Sigmoid colon (tissue), 4 donors: ENCODE data around the gene GLRX.

Source experiments
- CTCF ChIP-seq, 4 experiments: fragments of 450-650 bp in 3 of 4; fragments of 200-600 bp in 1 of 4; IDR thresholded peaks; one replicate each; pipeline ENCODE4 v1.5.1; 2016 to 2019; ENCODE audit warnings: antibody characterized with exemption in 4 of 4, mild to moderate bottlenecking in 3 of 4, moderate library complexity in 2 of 4
- EP300 ChIP-seq, 4 donors: sonication (generic); formaldehyde crosslinking; IDR thresholded peaks; one replicate each; pipeline ENCODE4 v1.6.1; 2017; ENCODE audit warnings: antibody characterized with exemption in 4 of 4
- POLR2A ChIP-seq, 2 donors: fragments of 450-650 bp; IDR thresholded peaks; one replicate each; pipeline ENCODE4 v1.6.1; 2016; ENCODE audit warnings: antibody characterized with exemption in 2 of 2, mild to moderate bottlenecking in 2 of 2, moderate library complexity in 2 of 2
- POLR2AphosphoS5 ChIP-seq, 4 donors: sonication (generic); formaldehyde crosslinking; IDR thresholded peaks; one replicate each; pipeline ENCODE4 v1.6.1; 2017; ENCODE audit warnings: antibody characterized with exemption in 4 of 4

- TF ChIP-seq POLR2AphosphoS5 (IDR thresholded peaks at IDR 0.05) (no peak), CTCF (IDR thresholded peaks at IDR 0.05) (no peak), EP300 (IDR thresholded peaks at IDR 0.05) (no peak), POLR2A (IDR thresholded peaks at IDR 0.05) (no peak)
Measured at GRCh38 chr5:95847261-95847592, 24.7 kb upstream of the GLRX start.
